GM19240 (cell line): Measurements from ENCODE around the gene GDPGP1.

Experiments
- DNase-seq: peaks from one replicate; pipeline ENCODE4 v3.0.0; 2011; ENCODE audit warnings: low spot score; ENCODE audit not compliant: insufficient read length

The GDPGP1 gene

DNA sequence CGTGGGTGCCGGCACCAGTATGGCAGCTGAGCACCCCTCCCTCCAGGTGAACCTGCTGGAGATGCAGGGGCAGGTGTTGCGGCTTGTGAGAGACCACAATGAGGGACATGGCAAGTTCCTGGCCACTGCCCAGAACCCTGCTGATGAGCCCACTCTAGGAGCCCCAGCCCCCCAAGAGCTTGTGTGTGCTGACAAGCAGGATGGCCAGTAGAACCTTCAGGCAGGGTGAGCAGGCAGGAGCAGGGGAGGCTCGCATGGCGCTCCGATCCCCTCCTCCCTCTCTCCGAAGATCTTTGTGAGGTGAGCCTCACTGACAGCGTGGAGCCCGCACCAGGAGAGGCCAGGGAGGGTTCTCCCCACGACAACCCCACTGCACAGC lies 61.2 kb downstream of the GDPGP1 start:
- DNase-seq = no peak
